AG09309 (cell line): ENCODE measurements around the gene HPN.

Experiments used
- DNase-seq: peaks from one replicate; pipeline ENCODE4 v3.0.0-alpha.2; 2010; ENCODE audit warnings: low read depth
- H3K4me3 ChIP-seq: 2 replicates; pipeline ENCODE4 v1.5.1; 2011; ENCODE audit warnings: mild to moderate bottlenecking, low read depth, low read length, moderate library complexity; ENCODE audit not compliant: control insufficient read depth
- TF ChIP-seq, protein P1 (sequence below): IDR thresholded peaks from 2 replicates; pipeline ENCODE4 v1.5.1; 2011; ENCODE audit warnings: mild to moderate bottlenecking, low read depth, low read length, inconsistent platforms; ENCODE audit not compliant: insufficient read depth, control insufficient read depth; ENCODE audit errors: missing control alignments

HPN gene

DNA sequence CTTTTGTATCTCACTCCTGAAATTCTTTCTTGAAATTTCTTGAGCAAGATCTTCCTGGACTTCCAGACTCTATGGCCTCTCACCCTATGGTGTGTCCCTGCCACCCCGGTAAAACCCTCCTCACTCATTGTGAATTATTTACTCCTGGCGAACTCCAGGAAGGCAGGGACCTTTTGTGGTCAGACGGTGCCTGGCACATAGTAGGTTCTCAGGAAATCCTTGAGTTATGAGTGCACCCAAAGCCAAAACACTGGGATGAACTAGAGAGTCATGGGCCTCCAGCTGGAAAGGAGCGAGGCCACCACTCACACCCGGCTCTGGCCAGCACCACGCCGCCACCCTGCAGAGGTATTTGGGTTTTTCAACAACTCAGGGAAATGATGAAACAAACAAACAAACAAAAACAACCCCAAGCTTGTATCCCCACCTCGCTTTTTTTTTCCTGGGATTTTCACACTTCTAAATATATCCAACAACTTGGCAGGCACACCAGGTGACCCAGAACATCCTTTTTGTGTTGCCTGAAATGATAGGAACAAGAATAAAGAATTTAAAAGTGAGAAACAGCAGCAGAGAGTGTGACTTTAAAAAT lies 11.2 kb downstream of the HPN start:
- no peak overlapping the region for H3K4me3 ChIP-seq
- TF ChIP-seq, protein P1, sequence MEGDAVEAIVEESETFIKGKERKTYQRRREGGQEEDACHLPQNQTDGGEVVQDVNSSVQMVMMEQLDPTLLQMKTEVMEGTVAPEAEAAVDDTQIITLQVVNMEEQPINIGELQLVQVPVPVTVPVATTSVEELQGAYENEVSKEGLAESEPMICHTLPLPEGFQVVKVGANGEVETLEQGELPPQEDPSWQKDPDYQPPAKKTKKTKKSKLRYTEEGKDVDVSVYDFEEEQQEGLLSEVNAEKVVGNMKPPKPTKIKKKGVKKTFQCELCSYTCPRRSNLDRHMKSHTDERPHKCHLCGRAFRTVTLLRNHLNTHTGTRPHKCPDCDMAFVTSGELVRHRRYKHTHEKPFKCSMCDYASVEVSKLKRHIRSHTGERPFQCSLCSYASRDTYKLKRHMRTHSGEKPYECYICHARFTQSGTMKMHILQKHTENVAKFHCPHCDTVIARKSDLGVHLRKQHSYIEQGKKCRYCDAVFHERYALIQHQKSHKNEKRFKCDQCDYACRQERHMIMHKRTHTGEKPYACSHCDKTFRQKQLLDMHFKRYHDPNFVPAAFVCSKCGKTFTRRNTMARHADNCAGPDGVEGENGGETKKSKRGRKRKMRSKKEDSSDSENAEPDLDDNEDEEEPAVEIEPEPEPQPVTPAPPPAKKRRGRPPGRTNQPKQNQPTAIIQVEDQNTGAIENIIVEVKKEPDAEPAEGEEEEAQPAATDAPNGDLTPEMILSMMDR: no peak
- DNase-seq: no peak

DNA sequence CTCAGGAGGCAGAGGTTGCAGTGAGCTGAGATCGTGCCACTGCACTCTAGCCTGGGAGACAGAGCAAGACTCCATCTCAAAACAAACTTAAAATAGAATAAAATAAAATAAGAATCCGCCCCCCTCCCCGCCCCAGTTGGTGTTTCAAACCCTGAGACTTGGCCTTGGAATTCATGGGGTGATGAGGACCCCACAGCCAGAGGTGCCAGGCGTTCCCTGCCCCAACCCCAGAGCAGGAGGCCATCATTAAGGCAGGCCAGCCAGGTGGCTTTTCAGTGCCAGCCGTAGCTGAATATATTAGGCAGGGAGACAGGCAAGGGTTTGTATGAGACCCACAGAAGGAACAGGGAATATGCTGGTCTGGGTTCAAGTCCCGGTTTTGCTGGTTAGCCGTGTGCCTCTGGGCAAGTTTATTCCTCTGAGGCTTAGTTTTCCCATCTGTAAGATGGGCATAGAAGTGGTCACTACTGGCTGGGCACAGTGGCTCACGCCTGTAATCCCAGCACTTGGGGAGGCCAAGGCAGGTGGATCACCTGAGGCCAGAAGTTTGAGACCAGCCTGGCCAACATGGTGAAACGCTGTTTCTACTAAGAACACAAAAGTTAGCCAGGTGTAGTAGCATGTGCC lies 12.3 kb downstream of the HPN start:
- H3K4me3 ChIP-seq: no peak overlapping the region
- TF ChIP-seq, protein P1: no peak
- DNase-seq: no peak

DNA sequence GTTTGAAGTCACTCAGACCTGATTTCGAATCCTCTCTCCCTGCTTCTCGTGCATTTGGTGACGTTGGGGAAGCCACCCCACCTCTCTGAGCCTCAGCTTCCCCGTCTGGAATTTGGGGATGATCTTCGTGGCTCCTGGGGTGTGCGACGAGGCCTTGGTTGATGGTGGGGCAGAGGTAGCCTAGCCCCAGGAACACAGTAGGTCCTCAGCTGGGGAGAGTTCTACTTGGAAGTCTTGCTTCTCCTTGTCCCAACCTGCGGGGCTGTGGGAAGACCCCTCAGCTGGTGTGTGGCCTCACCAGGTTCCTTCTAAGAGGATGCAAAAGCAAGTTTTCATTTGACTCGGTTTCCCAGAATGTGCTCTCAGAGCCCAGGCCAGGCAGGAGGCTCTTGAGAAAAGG lies 13.1 kb downstream of the HPN start:
- H3K4me3 ChIP-seq: no peak overlapping the region
- no peak for DNase-seq
- TF ChIP-seq, protein P1: no peak

DNA sequence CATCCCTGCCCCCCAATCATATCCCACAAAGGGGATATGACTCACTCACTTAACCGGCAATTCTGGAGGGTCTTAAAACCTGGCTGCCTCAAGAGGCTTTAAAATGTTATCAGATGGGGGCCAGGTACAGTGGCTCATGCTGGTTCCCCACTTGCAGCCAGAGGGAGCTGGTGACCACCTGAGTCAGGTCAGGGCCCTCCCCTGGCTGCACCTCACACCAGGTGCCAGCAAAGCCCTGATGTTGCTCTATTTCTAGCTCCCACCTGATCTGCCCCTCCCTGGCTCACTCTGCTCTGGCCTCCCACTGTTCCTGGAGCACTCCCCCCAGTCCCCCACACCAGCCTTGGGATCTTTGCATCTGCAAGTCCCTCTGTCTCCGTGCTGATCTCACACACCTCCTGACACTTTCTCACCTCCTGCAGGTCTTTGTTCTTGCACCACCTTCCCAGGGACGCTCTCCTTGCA lies 14.2 kb downstream of the HPN start:
- DNase-seq: no peak
- no peak overlapping the region for H3K4me3 ChIP-seq
- TF ChIP-seq, protein P1: peak; percentile 12

DNA sequence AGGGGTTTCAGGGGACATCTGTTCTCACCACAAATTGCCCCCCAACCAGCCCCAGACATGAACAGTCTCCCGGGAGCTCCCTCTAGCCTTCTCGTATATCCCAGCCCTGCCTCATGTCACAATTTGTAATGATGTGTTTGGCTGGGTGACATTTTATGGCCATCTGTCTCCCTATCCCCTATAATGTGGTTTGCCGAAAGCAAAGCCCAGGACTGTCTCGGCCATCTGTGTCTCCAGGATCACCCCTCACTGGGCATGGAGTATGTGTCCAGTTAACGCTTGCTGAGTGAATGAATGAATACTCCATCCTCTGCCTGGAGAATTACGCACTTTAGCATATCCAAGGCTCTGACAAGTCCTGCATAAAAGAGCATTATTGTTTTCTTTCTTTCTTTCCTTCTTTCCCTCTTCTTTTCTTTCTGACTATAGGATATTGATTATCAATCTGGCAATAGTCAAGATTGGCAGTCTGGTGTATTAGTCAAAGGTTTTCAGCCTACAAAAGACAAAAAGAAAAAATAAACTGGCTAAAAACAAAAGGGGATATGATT lies 15.1 kb downstream of the HPN start:
- no peak for DNase-seq
- TF ChIP-seq, protein P1: no peak

DNA sequence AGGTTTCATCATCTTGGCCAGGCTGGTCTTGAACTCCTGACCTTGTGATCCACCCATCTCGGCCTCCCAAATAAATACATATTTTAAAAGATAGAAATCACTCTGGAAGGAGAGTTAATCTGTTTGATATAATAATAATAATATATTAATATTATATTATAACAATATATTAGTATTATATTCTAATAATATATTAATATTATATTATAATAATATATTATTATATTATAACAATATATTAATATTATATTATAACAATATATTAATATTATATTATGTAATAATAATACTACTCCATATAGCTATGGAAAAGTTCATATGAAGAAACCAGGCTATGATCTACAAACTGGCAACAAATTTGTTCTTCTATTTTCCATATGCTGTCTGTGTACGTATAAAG lies 16.8 kb downstream of the HPN start:
- no peak for DNase-seq
- no peak overlapping the region for H3K4me3 ChIP-seq
- TF ChIP-seq, protein P1: no peak

More for the DNA sequence above, 15.1 kb downstream of the HPN start:
- H3K4me3 ChIP-seq: no peak overlapping the region
